ENCODE data around the gene PPP1R13B.

Gene PPP1R13B

DNA sequence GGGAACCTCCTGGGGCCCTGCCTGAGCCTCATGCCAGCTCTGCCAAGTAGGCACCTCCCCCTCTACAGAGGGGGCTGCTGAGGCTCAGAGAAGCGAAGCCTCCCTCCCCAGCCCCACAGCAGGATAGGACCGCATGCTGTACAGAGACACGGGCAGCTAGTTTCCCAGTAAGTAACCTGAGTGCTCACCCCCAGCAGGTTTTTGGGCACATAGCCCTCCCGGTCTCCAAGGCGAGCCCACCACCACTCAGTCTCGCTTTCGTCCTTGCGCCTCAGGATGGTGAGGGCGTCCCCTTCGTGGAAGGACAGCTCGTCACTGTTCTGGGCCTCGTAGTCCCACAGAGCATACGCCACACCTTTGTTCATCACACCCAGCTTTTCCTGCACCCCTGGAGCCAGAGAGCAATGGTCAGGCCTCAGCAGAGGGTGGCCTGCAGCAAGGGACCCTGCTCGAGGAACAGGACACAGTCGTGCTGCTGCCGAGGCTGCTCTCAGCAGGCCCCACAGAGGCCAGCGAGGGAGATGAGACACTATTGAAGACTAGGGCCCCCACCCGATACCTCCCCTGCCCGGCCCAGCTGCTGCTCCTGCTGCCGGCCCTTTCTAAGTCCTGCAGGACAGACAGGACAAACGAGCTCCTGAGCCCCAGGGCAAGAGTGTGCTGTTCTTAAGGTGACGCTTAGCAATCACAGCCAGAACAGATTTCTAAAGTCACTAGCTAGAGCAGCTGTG is 111.4 kb downstream of the PPP1R13B start:
- no peaks in the 10 kb centered on the region for H3K27me3 ChIP-seq
- no peak for TF ChIP-seq CTCF (IDR thresholded peaks at IDR 0.05)
- peaks cover 31% of the 10 kb centered on the region for H3K36me3 ChIP-seq
- H3K4me1 ChIP-seq (ENCODE audit: control insufficient read depth in 1 of 2, insufficient read depth in 1 of 2, low read depth in 1 of 2, low read length in 1 of 2) = peaks cover 0 to 2% of the 10 kb centered on the region in 2 experiments
- H3K9me3 ChIP-seq = no peaks in the 10 kb centered on the region
- H3K27ac ChIP-seq = no peak overlapping the region
- H3K4me3 ChIP-seq (ENCODE audit: low read depth in 1 of 2, low read length in 1 of 2) = no peak overlapping the region

DNA sequence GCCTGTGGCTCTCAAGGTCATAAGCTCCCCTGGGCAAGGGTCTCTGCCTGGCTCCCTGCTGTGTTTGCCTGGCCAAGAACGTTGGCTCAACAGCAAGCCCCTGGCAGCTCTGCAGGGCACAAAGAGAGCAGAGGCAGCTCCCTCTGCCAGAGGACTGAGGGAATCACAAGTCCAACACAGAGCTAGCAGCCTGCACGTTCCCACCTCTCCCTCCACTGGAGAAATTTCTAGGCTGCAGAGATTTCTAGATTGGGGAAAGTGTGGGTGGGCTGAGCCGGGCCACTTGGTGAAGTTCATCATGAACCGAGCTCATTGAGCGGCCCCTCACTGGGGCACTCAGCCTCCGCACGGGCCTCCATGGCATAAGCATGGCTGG is 111.9 kb downstream of the PPP1R13B start:
- Histone ChIP-seq H3K27me3 (no peaks in the 10 kb centered on the region), H3K9me3 (no peaks in the 10 kb centered on the region), H3K4me3 (ENCODE audit: low read depth in 1 of 2, low read length in 1 of 2) (no peak overlapping the region), H3K27ac (no peak overlapping the region), H3K4me1 (ENCODE audit: control insufficient read depth in 1 of 2, insufficient read depth in 1 of 2, low read depth in 1 of 2, low read length in 1 of 2) (no peaks in the 10 kb centered on the region), H3K36me3 (peaks cover 35% of the 10 kb centered on the region)
- no peak for TF ChIP-seq CTCF (IDR thresholded peaks at IDR 0.05)

DNA sequence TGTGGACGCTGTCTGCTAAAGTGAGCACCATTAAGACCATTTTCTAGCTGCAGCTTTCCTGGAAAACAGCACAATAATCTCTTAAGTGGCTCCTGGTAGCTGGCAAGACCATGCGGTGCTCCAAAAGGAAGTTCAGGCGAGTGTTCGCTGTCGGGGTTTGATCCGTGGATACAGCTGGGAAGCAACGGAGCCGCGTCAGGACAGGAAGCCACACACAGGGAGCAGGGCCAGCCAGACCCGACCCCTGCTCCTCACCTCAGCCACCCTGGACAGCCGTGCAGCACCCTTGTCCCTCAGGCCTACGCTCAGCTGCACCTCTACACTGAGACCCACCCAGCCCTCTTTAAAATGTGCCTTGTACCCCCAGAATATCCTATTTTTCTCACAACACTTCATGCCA is 112.4 kb downstream of the PPP1R13B start:
- H3K9me3 ChIP-seq = no peaks in the 10 kb centered on the region
- no peak overlapping the region for H3K4me3 ChIP-seq (ENCODE audit: low read depth in 1 of 2, low read length in 1 of 2)
- no peaks in the 10 kb centered on the region for H3K27me3 ChIP-seq
- no peak for TF ChIP-seq CTCF (IDR thresholded peaks at IDR 0.05)
- H3K36me3 ChIP-seq = peaks cover 39% of the 10 kb centered on the region
- H3K4me1 ChIP-seq (ENCODE audit: control insufficient read depth in 1 of 2, insufficient read depth in 1 of 2, low read depth in 1 of 2, low read length in 1 of 2) = no peaks in the 10 kb centered on the region
- H3K27ac ChIP-seq = no peak overlapping the region

- Histone ChIP-seq H3K4me1 (ENCODE audit: control insufficient read depth in 1 of 2, insufficient read depth in 1 of 2, low read depth in 1 of 2, low read length in 1 of 2) (no peaks in the 10 kb centered on the region), H3K36me3 (peaks cover 47% of the 10 kb centered on the region), H3K4me3 (ENCODE audit: low read depth in 1 of 2, low read length in 1 of 2) (no peak overlapping the region), H3K27ac (no peak overlapping the region), H3K9me3 (no peaks in the 10 kb centered on the region), H3K27me3 (no peaks in the 10 kb centered on the region)
- no peak for TF ChIP-seq CTCF (IDR thresholded peaks at IDR 0.05)
Observed at GRCh38 chr14:103734081-103734888, 113.1 kb downstream of the PPP1R13B start.

- H3K27me3 ChIP-seq = no peaks in the 10 kb centered on the region
- H3K9me3 ChIP-seq = no peaks in the 10 kb centered on the region
- H3K27ac ChIP-seq = no peak overlapping the region
- H3K4me1 ChIP-seq (ENCODE audit: control insufficient read depth in 1 of 2, insufficient read depth in 1 of 2, low read depth in 1 of 2, low read length in 1 of 2) = no peaks in the 10 kb centered on the region
- no peak for TF ChIP-seq CTCF (IDR thresholded peaks at IDR 0.05)
- H3K36me3 ChIP-seq = peaks cover 53% of the 10 kb centered on the region
- H3K4me3 ChIP-seq (ENCODE audit: low read depth in 1 of 2, low read length in 1 of 2) = no peak overlapping the region
Observed at GRCh38 chr14:103733651-103734050, 113.7 kb downstream of the PPP1R13B start.
